Spinal cord (tissue), 10 donors: ENCODE data around the gene DIP2C. TPM values are rescaled to one million over a fixed set of nuclear protein-coding genes. Genes with fewer than 3 reads are reported as not detected.

Experiments used
- DNase-seq, 6 donors: peaks; one replicate each; pipeline versions ENCODE4 v3.0.0 to v3.0.0-alpha.2; 2013 to 2015; ENCODE audit warnings: low spot score in 6 of 6, low read depth in 4 of 6
- H3K27ac ChIP-seq: one replicate; pipeline ENCODE4 v1.5.1; 2013; ENCODE audit warnings: low read depth, low read length, control low read depth
- H3K27me3 ChIP-seq: one replicate; pipeline ENCODE4 v1.6.1; 2013; ENCODE audit warnings: low read length; ENCODE audit not compliant: control insufficient read depth, insufficient read depth
- H3K36me3 ChIP-seq: one replicate; pipeline ENCODE4 v1.6.1; 2013; ENCODE audit warnings: low read length; ENCODE audit not compliant: control insufficient read depth, insufficient read depth
- H3K4me1 ChIP-seq: one replicate; pipeline ENCODE4 v1.6.1; 2013; ENCODE audit warnings: low read length; ENCODE audit not compliant: control insufficient read depth, insufficient read depth
- H3K4me3 ChIP-seq: one replicate; pipeline ENCODE4 v1.5.1; 2013; ENCODE audit warnings: low read depth, low read length, control low read depth
- H3K9me3 ChIP-seq: one replicate; pipeline ENCODE4 v1.6.1; 2013; ENCODE audit warnings: low read length; ENCODE audit not compliant: control insufficient read depth, insufficient read depth
- WGBS: methylation state at CpG from one replicate; pipeline ENCODE4 v1.1.5; 2013; ENCODE audit warnings: missing lambda C conversion rate; ENCODE audit not compliant: insufficient coverage; 5-methylcytosine and 5-hydroxymethylcytosine counted together
- long read RNA-seq, 4 donors: transcript quantifications; one replicate each; lab custom pipeline, GENCODE V29; 2026
- polyA plus RNA-seq, 2 donors: library from polyadenylated mRNA; unstranded; fragments of 120-200 nt; gene quantifications; one replicate each; pipeline ENCODE4 v1.2.1, GENCODE V29; 2013; ENCODE audit not compliant: insufficient read length in 2 of 2
- total RNA-seq, 2 donors: library from RNA; depleted of rRNA in 1 of 2; stranded (reverse); fragments of 120-200 nt in 1 of 2; fragments of >200 nt in 1 of 2; gene quantifications; one replicate each; pipeline versions ENCODE4 v1.2.3 to v1.2.4, GENCODE V29; 2013 to 2014
- donor health status: healthy.

The DIP2C gene, protein sequence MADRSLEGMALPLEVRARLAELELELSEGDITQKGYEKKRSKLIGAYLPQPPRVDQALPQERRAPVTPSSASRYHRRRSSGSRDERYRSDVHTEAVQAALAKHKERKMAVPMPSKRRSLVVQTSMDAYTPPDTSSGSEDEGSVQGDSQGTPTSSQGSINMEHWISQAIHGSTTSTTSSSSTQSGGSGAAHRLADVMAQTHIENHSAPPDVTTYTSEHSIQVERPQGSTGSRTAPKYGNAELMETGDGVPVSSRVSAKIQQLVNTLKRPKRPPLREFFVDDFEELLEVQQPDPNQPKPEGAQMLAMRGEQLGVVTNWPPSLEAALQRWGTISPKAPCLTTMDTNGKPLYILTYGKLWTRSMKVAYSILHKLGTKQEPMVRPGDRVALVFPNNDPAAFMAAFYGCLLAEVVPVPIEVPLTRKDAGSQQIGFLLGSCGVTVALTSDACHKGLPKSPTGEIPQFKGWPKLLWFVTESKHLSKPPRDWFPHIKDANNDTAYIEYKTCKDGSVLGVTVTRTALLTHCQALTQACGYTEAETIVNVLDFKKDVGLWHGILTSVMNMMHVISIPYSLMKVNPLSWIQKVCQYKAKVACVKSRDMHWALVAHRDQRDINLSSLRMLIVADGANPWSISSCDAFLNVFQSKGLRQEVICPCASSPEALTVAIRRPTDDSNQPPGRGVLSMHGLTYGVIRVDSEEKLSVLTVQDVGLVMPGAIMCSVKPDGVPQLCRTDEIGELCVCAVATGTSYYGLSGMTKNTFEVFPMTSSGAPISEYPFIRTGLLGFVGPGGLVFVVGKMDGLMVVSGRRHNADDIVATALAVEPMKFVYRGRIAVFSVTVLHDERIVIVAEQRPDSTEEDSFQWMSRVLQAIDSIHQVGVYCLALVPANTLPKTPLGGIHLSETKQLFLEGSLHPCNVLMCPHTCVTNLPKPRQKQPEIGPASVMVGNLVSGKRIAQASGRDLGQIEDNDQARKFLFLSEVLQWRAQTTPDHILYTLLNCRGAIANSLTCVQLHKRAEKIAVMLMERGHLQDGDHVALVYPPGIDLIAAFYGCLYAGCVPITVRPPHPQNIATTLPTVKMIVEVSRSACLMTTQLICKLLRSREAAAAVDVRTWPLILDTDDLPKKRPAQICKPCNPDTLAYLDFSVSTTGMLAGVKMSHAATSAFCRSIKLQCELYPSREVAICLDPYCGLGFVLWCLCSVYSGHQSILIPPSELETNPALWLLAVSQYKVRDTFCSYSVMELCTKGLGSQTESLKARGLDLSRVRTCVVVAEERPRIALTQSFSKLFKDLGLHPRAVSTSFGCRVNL (N-terminal part only)
- total RNA-seq (10 to 100 TPM; 15.4 to 28.8 TPM), polyA plus RNA-seq (10 to 100 TPM; 29.8 to 36.3 TPM)
- long read RNA-seq, donor 1, full-length matches to known transcripts: 2 of 37 reads
- long read RNA-seq, donor 1, partial matches to known transcripts: 35 of 37 reads
- long read RNA-seq, donor 1, other reads (novel, unspliced or antisense): 0 of 37 reads
- long read RNA-seq, donor 2: 0 reads
- long read RNA-seq, donor 3: 0 reads
- long read RNA-seq, donor 4, full-length matches to known transcripts: 1 of 1 reads
- long read RNA-seq, donor 4, partial matches to known transcripts: 0 of 1 reads
- long read RNA-seq, donor 4, other reads (novel, unspliced or antisense): 0 of 1 reads

GRCh38 chr10:689452-690371, at the start of gene DIP2C:
TSS of gene DIP2C (minus strand) at chr10:689668. CDS start at chr10:689578, 90 bp downstream.
- peaks cover 30% of the 10 kb centered on the region for H3K4me1 ChIP-seq
- H3K27ac ChIP-seq: peak within 1 kb of the TSS; percentile 92
- DNase-seq: peak in 4 of 6 donors; percentile 58 to 93 (median 78)
- peaks cover 13% of the 10 kb centered on the region for H3K36me3 ChIP-seq
- under 1% methylated on average over 136 of the region's 137 CpGs for WGBS
- H3K4me3 ChIP-seq: peak within 1 kb of the TSS; percentile 62
- H3K27me3 ChIP-seq: peaks cover 5% of the 10 kb centered on the region
- peaks cover 1% of the 10 kb centered on the region for H3K9me3 ChIP-seq

DNA sequence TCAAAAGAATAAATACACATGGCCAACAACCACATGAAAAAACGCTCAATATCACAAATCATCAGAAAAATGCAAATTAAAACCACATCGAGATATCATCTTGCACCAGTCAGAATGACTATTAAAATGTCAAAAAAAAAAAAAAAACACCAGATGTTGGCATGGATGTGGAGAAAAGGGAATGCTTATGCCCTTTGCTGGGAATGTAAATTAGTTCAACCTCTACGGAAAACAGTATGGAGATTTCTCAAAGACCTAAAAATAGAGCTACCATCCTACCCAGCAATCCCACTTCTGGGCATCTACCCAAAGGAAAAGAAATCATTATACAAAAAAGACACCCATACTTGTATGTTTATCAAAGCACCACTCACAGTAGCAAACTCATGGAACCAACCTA, 45.0 kb upstream of the DIP2C start:
- H3K9me3 ChIP-seq: no peaks in the 10 kb centered on the region
- no peak overlapping the region for H3K27ac ChIP-seq
- H3K36me3 ChIP-seq: no peaks in the 10 kb centered on the region
- no CpG with 5 or more reads among the region's 3 CpGs for WGBS
- H3K27me3 ChIP-seq: no peaks in the 10 kb centered on the region
- H3K4me1 ChIP-seq: no peaks in the 10 kb centered on the region
- no peak overlapping the region for H3K4me3 ChIP-seq
- DNase-seq: peak in 1 of 6 donors; percentile 6

DNA sequence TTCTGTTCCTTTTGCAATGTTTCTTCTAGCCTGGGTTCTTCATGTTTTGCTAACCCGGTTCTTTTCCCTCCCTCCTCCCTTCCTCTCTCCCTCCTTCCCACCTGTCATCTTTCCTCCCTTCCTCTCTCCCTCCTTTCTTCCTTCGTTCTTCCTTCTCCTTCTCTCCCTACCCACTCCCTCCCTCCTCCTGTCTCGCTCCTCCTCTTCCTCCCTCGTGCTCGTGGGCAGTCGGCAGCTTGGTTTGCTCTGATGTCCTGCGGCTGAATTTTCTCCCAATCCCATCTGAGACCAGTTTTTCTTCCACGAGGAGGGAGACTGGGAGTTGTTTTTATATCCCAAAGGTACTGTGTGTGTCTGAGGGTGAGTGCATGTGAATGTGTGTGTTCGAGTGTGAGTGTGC, 43.6 kb upstream of the DIP2C start:
- no peaks in the 10 kb centered on the region for H3K9me3 ChIP-seq
- H3K4me1 ChIP-seq: no peaks in the 10 kb centered on the region
- no peak overlapping the region for H3K4me3 ChIP-seq
- no peak for DNase-seq
- H3K27ac ChIP-seq: no peak overlapping the region
- H3K36me3 ChIP-seq: no peaks in the 10 kb centered on the region
- 65% methylated on average over 7 of the region's 9 CpGs for WGBS
- H3K27me3 ChIP-seq: no peaks in the 10 kb centered on the region

GRCh38 chr10:729213-729612, 39.7 kb upstream of the DIP2C start:
- Histone ChIP-seq H3K27ac (no peak overlapping the region), H3K36me3 (no peaks in the 10 kb centered on the region), H3K9me3 (no peaks in the 10 kb centered on the region), H3K4me3 (no peak overlapping the region), H3K27me3 (no peaks in the 10 kb centered on the region), H3K4me1 (no peaks in the 10 kb centered on the region)
- DNase-seq: no peak
- WGBS: 78% methylated on average over 8 of the region's 8 CpGs

DNA sequence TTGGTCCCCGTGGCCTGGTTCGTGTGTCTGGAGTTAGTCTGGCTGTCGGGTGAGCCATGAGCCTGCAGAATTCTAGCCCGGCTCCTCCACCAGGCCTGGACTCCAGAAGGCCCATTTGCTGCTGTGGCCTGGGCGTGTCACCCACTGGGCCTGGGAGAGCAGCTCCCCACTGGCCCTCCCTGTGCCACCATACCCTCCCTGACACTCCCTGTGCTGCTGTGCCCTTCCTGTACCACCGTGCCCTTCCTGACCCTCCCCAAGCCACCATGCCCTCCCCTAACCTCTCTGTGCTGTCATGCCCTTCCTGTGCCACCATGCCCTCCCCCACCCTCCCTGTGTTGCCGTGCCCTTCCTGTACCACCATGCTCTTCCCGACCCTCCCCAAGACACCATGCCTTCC, 39.1 kb upstream of the DIP2C start:
- H3K9me3 ChIP-seq: no peaks in the 10 kb centered on the region
- no peak for DNase-seq
- H3K27ac ChIP-seq: no peak overlapping the region
- no peak overlapping the region for H3K4me3 ChIP-seq
- WGBS: 92% methylated on average over 8 of the region's 8 CpGs
- no peaks in the 10 kb centered on the region for H3K4me1 ChIP-seq
- H3K36me3 ChIP-seq: no peaks in the 10 kb centered on the region
- no peaks in the 10 kb centered on the region for H3K27me3 ChIP-seq

DNA sequence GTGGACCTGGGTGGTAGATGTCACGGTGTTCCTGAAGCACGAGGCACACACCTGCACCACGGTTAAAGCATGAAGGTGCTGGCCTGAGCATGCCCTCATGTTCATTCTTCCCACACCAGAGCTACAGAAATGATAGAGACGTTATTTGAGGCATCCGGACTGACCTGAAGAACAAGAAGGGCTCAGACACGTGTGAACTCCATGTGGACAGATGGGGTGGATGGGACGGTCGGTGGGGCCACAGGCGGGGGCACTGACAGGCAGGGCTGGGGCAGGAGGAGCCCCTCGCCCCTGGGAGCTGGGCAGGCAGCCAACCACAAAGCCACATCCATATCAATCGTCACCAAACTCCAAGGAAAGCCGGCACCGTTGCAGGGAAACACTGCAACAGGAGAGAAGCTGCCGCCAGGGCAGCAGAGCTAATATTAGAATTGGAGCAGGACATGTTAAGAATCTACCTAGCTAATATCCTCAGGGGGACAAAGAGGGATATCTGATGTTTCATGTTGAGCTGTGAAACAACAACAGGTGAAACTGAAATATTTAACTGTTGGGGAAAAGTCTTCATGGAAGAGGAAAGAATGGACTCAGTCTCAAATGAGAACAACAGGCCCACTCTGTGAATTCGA, 37.8 kb upstream of the DIP2C start:
- H3K27ac ChIP-seq: no peak overlapping the region
- no peak overlapping the region for H3K4me3 ChIP-seq
- WGBS: 96% methylated on average over 4 of the region's 15 CpGs
- DNase-seq: no peak
- H3K36me3 ChIP-seq: no peaks in the 10 kb centered on the region
- no peaks in the 10 kb centered on the region for H3K4me1 ChIP-seq
- no peaks in the 10 kb centered on the region for H3K27me3 ChIP-seq
- no peaks in the 10 kb centered on the region for H3K9me3 ChIP-seq

- H3K4me3 ChIP-seq: no peak overlapping the region
- 86% methylated on average over 9 of the region's 11 CpGs for WGBS
- no peaks in the 10 kb centered on the region for H3K36me3 ChIP-seq
- H3K27ac ChIP-seq: no peak overlapping the region
- peak in 2 of 6 donors; percentile 4 to 9 for DNase-seq
- H3K9me3 ChIP-seq: no peaks in the 10 kb centered on the region
- H3K27me3 ChIP-seq: no peaks in the 10 kb centered on the region
- H3K4me1 ChIP-seq: no peaks in the 10 kb centered on the region
Observed at GRCh38 chr10:725786-726185, 36.3 kb upstream of the DIP2C start.

DNA sequence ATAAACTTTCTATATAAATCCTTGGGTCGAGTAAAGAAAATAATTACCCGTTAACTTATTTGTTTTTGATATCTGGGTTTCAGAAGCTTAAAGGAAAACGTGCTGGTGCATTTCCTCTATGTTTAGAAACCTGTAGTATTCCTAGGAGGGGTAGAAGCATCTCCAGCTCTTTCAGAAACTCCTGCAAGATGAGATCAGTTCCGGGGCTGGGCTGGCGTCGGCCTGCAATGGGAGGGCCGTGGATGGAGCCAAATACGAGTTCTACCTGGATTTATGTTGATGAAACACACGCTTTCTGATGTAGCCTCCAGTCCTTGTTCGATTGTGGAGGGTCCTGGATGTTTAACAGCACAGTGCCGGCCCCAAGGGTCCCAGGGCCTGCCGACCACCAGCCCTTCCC, 35.8 kb upstream of the DIP2C start:
- 86% methylated on average over 10 of the region's 12 CpGs for WGBS

More for the DNA sequence above, 35.8 kb upstream of the DIP2C start:
- no peaks in the 10 kb centered on the region for H3K4me1 ChIP-seq
- H3K27ac ChIP-seq: no peak overlapping the region
- no peaks in the 10 kb centered on the region for H3K36me3 ChIP-seq
- no peak overlapping the region for H3K4me3 ChIP-seq
- H3K27me3 ChIP-seq: no peaks in the 10 kb centered on the region
- peak in 1 of 6 donors; percentile 4 for DNase-seq
- H3K9me3 ChIP-seq: no peaks in the 10 kb centered on the region
